OCI-LY1 (cell line): ENCODE data around the gene CHST11.
A peak's percentile ranks its signal among the peaks of the same experiment; 100 is the strongest.

ENCODE experiments used
- H2AFZ ChIP-seq: fragments of 200-600 bp; sonication (generic), shearing (Covaris generic); 2 replicates; pipeline ENCODE4 v1.6.0; 2014; ENCODE audit warnings: antibody characterized with exemption, mild to moderate bottlenecking, low read length
- H3F3A ChIP-seq: fragments of 200-600 bp; sonication (generic), shearing (Covaris generic); 2 replicates; pipeline ENCODE4 v1.6.0; 2014; ENCODE audit warnings: mild to moderate bottlenecking, antibody characterized with exemption, low read length, moderate library complexity; ENCODE audit not compliant: insufficient read depth
- H3K27ac ChIP-seq: fragments of 200-600 bp; sonication (generic); 2 replicates; pipeline ENCODE4 v1.5.1; 2014; ENCODE audit warnings: low read length, mixed run types, mild to moderate bottlenecking, low read depth; ENCODE audit not compliant: poor library complexity, severe bottlenecking
- H3K27me3 ChIP-seq: fragments of 200-600 bp; sonication (generic); 2 replicates; pipeline ENCODE4 v1.6.0; 2014; ENCODE audit warnings: antibody characterized with exemption, mild to moderate bottlenecking, low read length, moderate library complexity; ENCODE audit not compliant: insufficient read depth
- H3K36me3 ChIP-seq: fragments of 200-600 bp; sonication (generic); 2 replicates; pipeline ENCODE4 v1.6.1; 2014; ENCODE audit warnings: mild to moderate bottlenecking, antibody characterized with exemption, low read length, moderate library complexity, mixed read lengths; ENCODE audit not compliant: insufficient read depth
- H3K4me1 ChIP-seq: fragments of 200-600 bp; sonication (generic); 2 replicates; pipeline ENCODE4 v1.5.1; 2014; ENCODE audit warnings: mild to moderate bottlenecking, low read length, moderate library complexity; ENCODE audit not compliant: insufficient read depth, severe bottlenecking
- H3K4me2 ChIP-seq: fragments of 200-600 bp; sonication (generic), shearing (Covaris generic); 2 replicates; pipeline ENCODE4 v1.6.1; 2014; ENCODE audit warnings: low read length
- H3K4me3 ChIP-seq: fragments of 200-600 bp; sonication (generic); 2 replicates; pipeline ENCODE4 v1.5.1; 2014; ENCODE audit warnings: low read length, low read depth, mild to moderate bottlenecking, mixed read lengths; ENCODE audit not compliant: poor library complexity, severe bottlenecking
- H3K79me2 ChIP-seq: fragments of 200-600 bp; shearing (Covaris generic); 2 replicates; pipeline ENCODE4 v1.6.1; 2016; ENCODE audit warnings: mixed run types, low read length, mixed read lengths; ENCODE audit not compliant: insufficient read depth
- H3K9ac ChIP-seq: fragments of 200-600 bp; sonication (generic), shearing (Covaris generic); 2 replicates; pipeline ENCODE4 v1.6.1; 2014; ENCODE audit warnings: mild to moderate bottlenecking, low read length, mixed read lengths
- H3K9me2 ChIP-seq: fragments of 200-600 bp; sonication (generic), shearing (Covaris generic); 2 replicates; pipeline ENCODE4 v1.6.1; 2014; ENCODE audit warnings: low read depth, mild to moderate bottlenecking, low read length, mixed read lengths
- H3K9me3 ChIP-seq: fragments of 200-600 bp; shearing (Covaris generic); 2 replicates; pipeline ENCODE4 v1.6.1; 2014; ENCODE audit warnings: low read length, mixed read lengths
- H4K20me1 ChIP-seq: fragments of 200-600 bp; sonication (generic), shearing (Covaris generic); 2 replicates; pipeline ENCODE4 v1.6.0; 2016; ENCODE audit warnings: mild to moderate bottlenecking, low read length; ENCODE audit not compliant: insufficient read depth
- CTCF ChIP-seq: fragments of 200-600 bp; sonication (generic), shearing (Covaris generic); IDR thresholded peaks from 2 replicates; pipeline ENCODE4 v1.5.1; 2017; ENCODE audit warnings: mild to moderate bottlenecking, antibody characterized with exemption, low read length, moderate library complexity, mixed read lengths
- EZH2 ChIP-seq: fragments of 200-600 bp; sonication (generic), shearing (Covaris generic); IDR thresholded peaks from 2 replicates; pipeline ENCODE4 v1.8.0; 2017; ENCODE audit warnings: borderline replicate concordance, mixed run types, mild to moderate bottlenecking, antibody characterized with exemption, low read length, moderate library complexity, mixed read lengths

The CHST11 gene

GRCh38 chr12:104479123-104479662 is 22.4 kb downstream of the CHST11 start:
- H3K36me3 ChIP-seq = 0 out of 2 replicates have a peak, but pooled peaks cover 6% of the 10 kb centered on the region
- no peaks in the 10 kb centered on the region for H3K9me2 ChIP-seq
- H3F3A ChIP-seq = no peaks in the 10 kb centered on the region; the same call in 1 of the 2 replicates
- no peak overlapping the region for H2AFZ ChIP-seq
- no peaks in the 10 kb centered on the region for H3K9me3 ChIP-seq
- peak overlapping the region; percentile 76; the same call in 1 of the 2 replicates for H3K4me2 ChIP-seq
- peaks cover 14% of the 10 kb centered on the region; the same call in 1 of the 2 replicates for H3K79me2 ChIP-seq
- H3K9ac ChIP-seq = no peak overlapping the region
- no peak overlapping the region for H3K4me3 ChIP-seq
- peaks cover 59% of the 10 kb centered on the region for H3K4me1 ChIP-seq
- peak overlapping the region; percentile 79 for H3K27ac ChIP-seq
- TF ChIP-seq EZH2 (no peak), CTCF (no peak)
- no peaks in the 10 kb centered on the region for H4K20me1 ChIP-seq
- H3K27me3 ChIP-seq = no peaks in the 10 kb centered on the region

GRCh38 chr12:104480012-104480411 is 23.3 kb downstream of the CHST11 start:
- Histone ChIP-seq H3K27me3 (no peaks in the 10 kb centered on the region), H3K79me2 (peaks cover 12% of the 10 kb centered on the region; the same call in 1 of the 2 replicates), H3K36me3 (0 out of 2 replicates have a peak, but pooled peaks cover 6% of the 10 kb centered on the region), H4K20me1 (no peaks in the 10 kb centered on the region), H3K4me1 (peaks cover 61% of the 10 kb centered on the region), H3F3A (no peaks in the 10 kb centered on the region; the same call in 1 of the 2 replicates), H3K9me2 (no peaks in the 10 kb centered on the region), H2AFZ (no peak overlapping the region), H3K9ac (no peak overlapping the region), H3K4me2 (no peak overlapping the region), H3K9me3 (no peaks in the 10 kb centered on the region), H3K27ac (no peak overlapping the region), H3K4me3 (no peak overlapping the region)
- no peak for TF ChIP-seq EZH2
- no peak for TF ChIP-seq CTCF

GRCh38 chr12:104480826-104481440 is 24.2 kb downstream of the CHST11 start:
- no peak for TF ChIP-seq CTCF
- TF ChIP-seq EZH2 = no peak
- Histone ChIP-seq H3K4me3 (no peak overlapping the region), H3K9me2 (no peaks in the 10 kb centered on the region), H2AFZ (no peak overlapping the region), H4K20me1 (no peaks in the 10 kb centered on the region), H3K4me1 (peaks cover 70% of the 10 kb centered on the region), H3K9ac (no peak overlapping the region), H3K79me2 (peaks cover 12% of the 10 kb centered on the region; the same call in 1 of the 2 replicates), H3K4me2 (no peak overlapping the region; the same call in 1 of the 2 replicates), H3K27me3 (no peaks in the 10 kb centered on the region), H3K36me3 (0 out of 2 replicates have a peak, but pooled peaks cover 6% of the 10 kb centered on the region), H3K27ac (peak overlapping the region; percentile 86), H3F3A (no peaks in the 10 kb centered on the region; the same call in 1 of the 2 replicates), H3K9me3 (no peaks in the 10 kb centered on the region)
